Measurements from ENCODE around the gene ARHGEF10L. TPM values are rescaled to one million over a fixed set of nuclear protein-coding genes. Genes with fewer than 3 reads are reported as not detected.

Gene ARHGEF10L
- total RNA-seq, 3 donors from 2014 or later (not counting 1 experiment from before 2014, with no cell fraction given), result 0.70 to 1.7 (median 0.94) TPM

GRCh38 chr1:17606826-17607440, 67.4 kb downstream of the ARHGEF10L start:
- no peaks in the 10 kb centered on the region for H3K4me1 Mint-ChIP-seq
- H3K4me3 ChIP-seq (ENCODE audit: low read length), result no peak overlapping the region
- intact Hi-C loops (cut with micrococcal nuclease), result no loop called here
- H3K27me3 ChIP-seq (ENCODE audit: control insufficient read depth, insufficient read depth, low read length), result no peaks in the 10 kb centered on the region
- H3K4me1 ChIP-seq (ENCODE audit: control insufficient read depth, insufficient read depth, low read length), result no peaks in the 10 kb centered on the region
- ATAC-seq (no peak), DNase-seq (peak; percentile 29 to 46)
- H3K36me3 ChIP-seq (ENCODE audit: control insufficient read depth, insufficient read depth, low read length), result no peaks in the 10 kb centered on the region
- H3K27ac Mint-ChIP-seq, result no peak overlapping the region
- TF ChIP-seq, protein P1, sequence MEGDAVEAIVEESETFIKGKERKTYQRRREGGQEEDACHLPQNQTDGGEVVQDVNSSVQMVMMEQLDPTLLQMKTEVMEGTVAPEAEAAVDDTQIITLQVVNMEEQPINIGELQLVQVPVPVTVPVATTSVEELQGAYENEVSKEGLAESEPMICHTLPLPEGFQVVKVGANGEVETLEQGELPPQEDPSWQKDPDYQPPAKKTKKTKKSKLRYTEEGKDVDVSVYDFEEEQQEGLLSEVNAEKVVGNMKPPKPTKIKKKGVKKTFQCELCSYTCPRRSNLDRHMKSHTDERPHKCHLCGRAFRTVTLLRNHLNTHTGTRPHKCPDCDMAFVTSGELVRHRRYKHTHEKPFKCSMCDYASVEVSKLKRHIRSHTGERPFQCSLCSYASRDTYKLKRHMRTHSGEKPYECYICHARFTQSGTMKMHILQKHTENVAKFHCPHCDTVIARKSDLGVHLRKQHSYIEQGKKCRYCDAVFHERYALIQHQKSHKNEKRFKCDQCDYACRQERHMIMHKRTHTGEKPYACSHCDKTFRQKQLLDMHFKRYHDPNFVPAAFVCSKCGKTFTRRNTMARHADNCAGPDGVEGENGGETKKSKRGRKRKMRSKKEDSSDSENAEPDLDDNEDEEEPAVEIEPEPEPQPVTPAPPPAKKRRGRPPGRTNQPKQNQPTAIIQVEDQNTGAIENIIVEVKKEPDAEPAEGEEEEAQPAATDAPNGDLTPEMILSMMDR (IDR thresholded peaks at IDR 0.05), result peak; percentile 44
- H3K9me3 ChIP-seq (ENCODE audit: control insufficient read depth, insufficient read depth, low read length), result no peaks in the 10 kb centered on the region
- no peaks in the 10 kb centered on the region for H3K27me3 Mint-ChIP-seq (ENCODE audit: low read depth in 2 of 2)
- H3K36me3 Mint-ChIP-seq, result no peaks in the 10 kb centered on the region
- no peaks in the 10 kb centered on the region for H3K9me3 Mint-ChIP-seq
- H3K27ac ChIP-seq (ENCODE audit: low read length), result no peak overlapping the region
- 49% methylated on average over 14 of the region's 14 CpGs for WGBS (ENCODE audit: insufficient coverage)
- H3K4me3 Mint-ChIP-seq, result no peak overlapping the region

DNA sequence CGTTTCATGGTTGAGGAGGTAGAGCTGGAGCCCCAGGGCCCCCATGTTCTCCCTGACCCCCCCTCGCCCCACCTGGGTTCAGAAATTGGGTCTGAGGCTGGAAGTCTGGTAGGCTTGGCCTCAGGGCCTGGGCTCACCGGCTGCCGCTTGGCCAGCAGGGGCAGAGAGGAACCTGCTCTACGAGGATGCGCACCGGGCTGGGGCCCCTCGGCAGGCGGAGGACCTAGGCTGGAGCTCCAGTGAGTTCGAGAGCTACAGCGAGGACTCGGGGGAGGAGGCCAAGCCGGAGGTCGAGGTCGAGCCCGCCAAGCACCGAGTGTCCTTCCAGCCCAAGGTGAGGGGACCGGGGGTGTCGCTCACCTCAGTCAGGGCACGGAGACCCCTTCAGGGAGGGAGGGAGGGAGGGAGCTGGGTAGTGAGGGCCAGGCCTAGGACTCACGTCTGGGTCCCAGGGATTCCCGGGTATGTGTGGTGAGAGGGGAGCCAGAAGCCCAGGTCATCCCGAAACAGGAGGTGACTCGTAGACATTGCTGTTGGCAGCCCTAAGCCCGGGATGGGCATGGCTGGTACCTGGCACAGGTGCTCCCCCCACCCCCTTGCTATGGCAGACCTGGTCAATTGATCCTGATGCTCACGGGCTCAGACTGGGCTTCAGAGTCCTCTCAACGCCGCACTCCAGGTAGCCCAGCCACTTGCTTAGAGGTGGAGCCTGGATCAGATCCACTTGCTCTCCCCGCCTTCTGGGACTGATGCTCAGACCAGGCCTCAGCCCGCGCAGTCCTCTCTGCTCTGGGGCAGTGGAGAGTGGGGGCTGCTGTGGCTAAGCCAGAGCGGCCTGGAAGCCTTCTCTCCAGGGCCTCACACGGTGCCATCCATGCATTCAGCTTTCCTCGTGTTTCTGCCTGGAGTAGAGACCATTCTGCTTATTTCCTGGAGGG, 68.4 kb downstream of the ARHGEF10L start:
- no peaks in the 10 kb centered on the region for H3K4me1 Mint-ChIP-seq
- WGBS (ENCODE audit: insufficient coverage), result 90% methylated on average over 34 of the region's 34 CpGs
- Histone ChIP-seq H3K27ac (ENCODE audit: low read length) (no peak overlapping the region), H3K36me3 (ENCODE audit: control insufficient read depth, insufficient read depth, low read length) (no peaks in the 10 kb centered on the region), H3K4me3 (ENCODE audit: low read length) (no peak overlapping the region), H3K9me3 (ENCODE audit: control insufficient read depth, insufficient read depth, low read length) (no peaks in the 10 kb centered on the region), H3K4me1 (ENCODE audit: control insufficient read depth, insufficient read depth, low read length) (no peaks in the 10 kb centered on the region), H3K27me3 (ENCODE audit: control insufficient read depth, insufficient read depth, low read length) (no peaks in the 10 kb centered on the region)
- intact Hi-C loops (cut with micrococcal nuclease), result no loop called here
- no peak overlapping the region for H3K27ac Mint-ChIP-seq
- ATAC-seq (no peak), DNase-seq (no peak)
- no peaks in the 10 kb centered on the region for H3K36me3 Mint-ChIP-seq
- TF ChIP-seq, protein P1 (IDR thresholded peaks at IDR 0.05), result no peak
- no peak overlapping the region for H3K4me3 Mint-ChIP-seq
- H3K27me3 Mint-ChIP-seq (ENCODE audit: low read depth in 2 of 2), result no peaks in the 10 kb centered on the region
- no peaks in the 10 kb centered on the region for H3K9me3 Mint-ChIP-seq

- TF ChIP-seq, protein P1 (IDR thresholded peaks at IDR 0.05), result no peak
- Histone ChIP-seq H3K36me3 (ENCODE audit: control insufficient read depth, insufficient read depth, low read length) (no peaks in the 10 kb centered on the region), H3K27ac (ENCODE audit: low read length) (no peak overlapping the region), H3K9me3 (ENCODE audit: control insufficient read depth, insufficient read depth, low read length) (no peaks in the 10 kb centered on the region), H3K4me3 (ENCODE audit: low read length) (no peak overlapping the region), H3K4me1 (ENCODE audit: control insufficient read depth, insufficient read depth, low read length) (no peaks in the 10 kb centered on the region), H3K27me3 (ENCODE audit: control insufficient read depth, insufficient read depth, low read length) (no peaks in the 10 kb centered on the region)
- no peak for ATAC-seq
- H3K27me3 Mint-ChIP-seq (ENCODE audit: low read depth in 2 of 2), result no peaks in the 10 kb centered on the region
- no peaks in the 10 kb centered on the region for H3K9me3 Mint-ChIP-seq
- H3K27ac Mint-ChIP-seq, result no peak overlapping the region
- DNase-seq, result no peak
- H3K36me3 Mint-ChIP-seq, result no peaks in the 10 kb centered on the region
- 91% methylated on average over 5 of the region's 5 CpGs for WGBS (ENCODE audit: insufficient coverage)
- H3K4me3 Mint-ChIP-seq, result no peak overlapping the region
- H3K4me1 Mint-ChIP-seq, result no peaks in the 10 kb centered on the region
- intact Hi-C loops (cut with micrococcal nuclease), result no loop called here
These were observed 70.0 kb downstream of the ARHGEF10L start for GRCh38 chr1:17609529-17609928.
